BE2C (cell line): Measurements from ENCODE around the gene ATG5.

ENCODE experiments used
- DNase-seq: peaks from one replicate; pipeline ENCODE4 v3.0.0-alpha.2; 2020
- H3K27me3 ChIP-seq: fragments of 250-450 bp; sonication (Bioruptor Pico); 2 replicates; pipeline ENCODE4 v1.5.1; 2020; ENCODE audit warnings: mild to moderate bottlenecking
- H3K36me3 ChIP-seq: fragments of 250-450 bp; sonication (Bioruptor Pico); 2 replicates; pipeline ENCODE4 v1.5.1; 2020; ENCODE audit warnings: mild to moderate bottlenecking
- H3K4me1 ChIP-seq: fragments of 250-450 bp; sonication (Bioruptor Pico); 2 replicates; pipeline ENCODE4 v1.5.1; 2020
- H3K4me3 ChIP-seq: 2 replicates; pipeline ENCODE4 v1.5.1; 2011; ENCODE audit warnings: low read depth, low read length
- H3K9me3 ChIP-seq: fragments of 250-450 bp; sonication (Bioruptor Pico); 2 replicates; pipeline ENCODE4 v1.5.1; 2020
- TF ChIP-seq, protein P1 (sequence below): IDR thresholded peaks from 2 replicates; pipeline ENCODE4 v1.5.1; 2012; ENCODE audit warnings: mild to moderate bottlenecking, low read depth, low read length

ATG5 gene

DNA sequence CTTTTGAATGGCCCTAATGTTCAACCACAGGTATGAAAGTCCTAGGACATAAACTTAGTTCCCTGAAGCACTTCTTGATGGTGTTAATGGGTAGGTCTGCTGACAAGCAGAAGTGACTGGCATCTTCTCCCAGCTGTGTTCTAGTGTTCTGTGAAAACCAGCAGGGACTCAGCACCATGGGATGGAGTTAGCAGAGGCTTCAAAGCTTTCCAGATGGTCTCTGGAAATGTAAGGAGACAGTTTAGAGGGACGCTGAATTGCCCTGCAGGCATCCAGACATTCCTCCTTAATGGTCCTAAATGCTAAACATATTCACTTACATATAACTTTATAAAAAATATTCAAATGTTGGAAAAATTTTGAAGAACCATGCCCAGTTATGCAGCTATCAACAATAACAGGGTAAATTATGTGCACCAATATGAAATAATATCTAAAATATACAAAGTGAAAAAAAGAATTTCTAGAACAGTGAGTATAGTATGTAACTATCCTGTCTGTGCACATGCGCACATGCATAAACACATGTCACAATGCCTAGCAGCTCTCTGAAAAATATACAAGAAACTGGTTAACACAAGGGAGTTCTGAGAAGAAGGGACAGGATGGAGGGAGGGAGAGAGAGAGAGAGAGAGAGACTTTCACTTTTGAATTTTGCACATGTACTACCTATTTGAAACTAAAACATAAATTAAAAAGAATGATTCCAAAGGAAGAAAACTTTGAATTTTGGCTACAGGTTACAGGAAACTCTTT lies 152.3 kb downstream of the ATG5 start:
- Histone ChIP-seq H3K27me3 (no peaks in the 10 kb centered on the region), H3K4me1 (no peaks in the 10 kb centered on the region), H3K4me3 (no peak overlapping the region), H3K36me3 (no peaks in the 10 kb centered on the region), H3K9me3 (no peaks in the 10 kb centered on the region)
- TF ChIP-seq, protein P1, sequence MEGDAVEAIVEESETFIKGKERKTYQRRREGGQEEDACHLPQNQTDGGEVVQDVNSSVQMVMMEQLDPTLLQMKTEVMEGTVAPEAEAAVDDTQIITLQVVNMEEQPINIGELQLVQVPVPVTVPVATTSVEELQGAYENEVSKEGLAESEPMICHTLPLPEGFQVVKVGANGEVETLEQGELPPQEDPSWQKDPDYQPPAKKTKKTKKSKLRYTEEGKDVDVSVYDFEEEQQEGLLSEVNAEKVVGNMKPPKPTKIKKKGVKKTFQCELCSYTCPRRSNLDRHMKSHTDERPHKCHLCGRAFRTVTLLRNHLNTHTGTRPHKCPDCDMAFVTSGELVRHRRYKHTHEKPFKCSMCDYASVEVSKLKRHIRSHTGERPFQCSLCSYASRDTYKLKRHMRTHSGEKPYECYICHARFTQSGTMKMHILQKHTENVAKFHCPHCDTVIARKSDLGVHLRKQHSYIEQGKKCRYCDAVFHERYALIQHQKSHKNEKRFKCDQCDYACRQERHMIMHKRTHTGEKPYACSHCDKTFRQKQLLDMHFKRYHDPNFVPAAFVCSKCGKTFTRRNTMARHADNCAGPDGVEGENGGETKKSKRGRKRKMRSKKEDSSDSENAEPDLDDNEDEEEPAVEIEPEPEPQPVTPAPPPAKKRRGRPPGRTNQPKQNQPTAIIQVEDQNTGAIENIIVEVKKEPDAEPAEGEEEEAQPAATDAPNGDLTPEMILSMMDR = no peak
- DNase-seq = no peak

- H3K4me1 ChIP-seq = no peaks in the 10 kb centered on the region
- H3K9me3 ChIP-seq = no peaks in the 10 kb centered on the region
- TF ChIP-seq, protein P1 = no peak
- no peaks in the 10 kb centered on the region for H3K27me3 ChIP-seq
- H3K4me3 ChIP-seq = no peak overlapping the region
- H3K36me3 ChIP-seq = no peaks in the 10 kb centered on the region
- DNase-seq = no peak
Measured at GRCh38 chr6:106170030-106170791, 155.3 kb downstream of the ATG5 start.

DNA sequence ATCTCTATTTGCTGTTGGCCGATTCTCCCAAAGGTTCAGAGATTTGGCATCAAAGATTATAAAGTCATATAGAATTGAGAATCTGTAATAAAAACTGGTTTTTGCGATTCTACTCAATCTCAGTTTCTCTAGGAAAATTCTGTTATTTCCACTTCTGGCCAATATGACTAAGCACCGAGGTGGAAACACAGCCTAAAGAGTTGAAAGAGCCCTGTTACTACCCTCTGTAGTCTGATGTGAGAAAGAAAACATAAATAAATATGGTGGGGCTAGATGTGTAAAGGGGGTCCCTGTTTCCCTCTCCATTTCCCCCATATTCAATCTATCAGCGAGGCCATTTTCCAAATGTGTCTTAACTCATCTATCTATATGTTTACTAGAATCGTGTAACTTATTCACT lies 156.0 kb downstream of the ATG5 start:
- no peak for DNase-seq
- Histone ChIP-seq H3K4me1 (no peaks in the 10 kb centered on the region), H3K4me3 (no peak overlapping the region), H3K9me3 (no peaks in the 10 kb centered on the region), H3K27me3 (no peaks in the 10 kb centered on the region), H3K36me3 (no peaks in the 10 kb centered on the region)
- TF ChIP-seq, protein P1 = no peak

- Histone ChIP-seq H3K4me3 (no peak overlapping the region), H3K27me3 (no peaks in the 10 kb centered on the region), H3K4me1 (no peaks in the 10 kb centered on the region), H3K9me3 (no peaks in the 10 kb centered on the region), H3K36me3 (no peaks in the 10 kb centered on the region)
- DNase-seq = no peak
- TF ChIP-seq, protein P1 = no peak
Measured at GRCh38 chr6:106168097-106168888, 157.3 kb downstream of the ATG5 start.

- Histone ChIP-seq H3K36me3 (no peaks in the 10 kb centered on the region), H3K4me3 (no peak overlapping the region), H3K9me3 (no peaks in the 10 kb centered on the region), H3K27me3 (no peaks in the 10 kb centered on the region), H3K4me1 (no peaks in the 10 kb centered on the region)
- TF ChIP-seq, protein P1 = no peak
- no peak for DNase-seq
Measured at GRCh38 chr6:106167096-106167814, 158.3 kb downstream of the ATG5 start.
